Right ventricle myocardium inferior (tissue), 1 donor: ENCODE results near the gene CHST8. TPM values are rescaled to one million over a fixed set of nuclear protein-coding genes. Genes with fewer than 3 reads are reported as not detected.
"Not testable (repeated sequence)": the region's sequence is repeated elsewhere in the genome, so short reads cannot be mapped to it uniquely, and the experiment has no call there.

Experiments used
- ATAC-seq: fragments of 200-7000 bp; cut with Tn5 transposase; one replicate; pipeline ENCODE4 v1.9.1; 2020; ENCODE audit warnings: mild to moderate bottlenecking, moderate library complexity
- DNase-seq: peaks from one replicate; pipeline ENCODE4 v3.0.0; 2021; ENCODE audit errors: missing footprints
- intact Hi-C: fragments of 100-400 bp; cut with DNase I; formaldehyde crosslinking; loops from one replicate; pipeline ENCODE4 v1.11.0; 2022
- total RNA-seq: library from RNA; stranded (reverse); fragmentation: NEBNext Ultra II Directional; extraction: Animal tissue kit (Norgen Biotek cat#: 25700); gene quantifications from one replicate; pipeline ENCODE4 v1.2.1, GENCODE V29; 2021
- donor health status: DM: no; HTN: yes; CAD: no; lungs with severe emphysema.

The CHST8 gene
- total RNA-seq, 1 donor from 2014 or later, result 0.27 TPM

DNA sequence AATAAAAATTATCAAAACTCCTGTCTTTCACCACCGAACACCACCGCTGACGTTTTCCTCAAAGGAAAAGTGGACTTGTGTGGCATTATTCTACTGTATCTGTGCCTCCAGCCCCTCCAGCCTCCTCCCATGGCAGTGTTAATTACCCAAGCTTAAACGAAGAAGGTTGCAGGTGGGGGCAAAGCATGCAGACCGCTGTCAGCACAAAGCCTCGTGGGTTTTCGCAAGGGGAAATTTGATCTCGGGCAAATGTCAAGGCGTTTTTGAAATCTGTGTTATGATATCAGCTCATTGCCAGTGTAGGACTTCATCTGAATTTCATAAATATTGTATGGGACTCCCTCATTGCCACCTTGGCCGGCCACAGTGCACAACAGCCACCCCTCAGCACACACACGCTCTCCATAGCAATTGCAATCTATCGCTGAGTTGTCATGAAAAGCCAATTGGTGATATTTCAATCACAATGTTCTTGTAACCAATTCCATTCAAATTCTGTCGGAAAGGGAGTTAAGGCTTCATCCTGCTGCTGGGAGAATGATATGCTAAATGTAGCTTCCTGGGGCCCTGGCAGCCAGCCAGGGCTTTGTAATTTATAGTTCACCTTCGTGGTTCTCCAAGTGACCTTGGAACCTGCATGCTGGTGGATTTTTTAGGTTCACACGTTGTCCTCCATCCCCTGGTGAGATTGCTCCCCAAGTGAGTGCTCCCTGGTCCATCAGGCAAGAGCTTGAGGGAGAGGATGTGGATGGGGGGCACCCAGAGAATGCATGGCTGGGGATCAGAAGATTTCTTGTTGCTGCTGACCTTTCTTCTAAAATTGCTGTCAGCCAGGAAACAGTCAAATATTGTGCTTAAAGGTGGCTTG lies 16.6 kb downstream of the CHST8 start:
- intact Hi-C loops, result no loop called here
- DNase-seq (no peak), ATAC-seq (no peak)

- intact Hi-C loops, result no loop called here
- no peak for ATAC-seq
- no peak for DNase-seq
Measured at GRCh38 chr19:33639035-33639681, 17.4 kb downstream of the CHST8 start.

DNA sequence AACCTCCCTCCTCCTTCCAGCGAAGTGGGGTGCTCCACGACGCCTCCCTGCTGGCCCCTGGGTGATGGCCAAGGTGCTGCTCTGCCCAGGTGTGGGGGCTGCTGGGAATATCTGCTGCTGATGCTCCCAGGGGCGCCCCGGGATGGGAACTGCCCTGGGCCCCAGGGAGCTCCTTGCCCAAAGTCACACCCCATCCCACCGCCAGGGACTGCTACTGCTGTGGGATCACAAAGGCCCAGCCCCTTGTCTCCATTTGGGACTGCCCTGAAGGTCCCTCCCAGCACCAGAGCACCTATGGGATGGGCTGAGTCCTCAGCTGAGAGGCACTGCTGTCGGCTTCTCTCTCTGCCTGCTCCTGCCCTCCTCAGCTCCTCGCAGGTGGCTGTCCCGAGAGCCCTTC lies 19.0 kb downstream of the CHST8 start:
- DNase-seq, result no peak
- intact Hi-C loops, result no loop called here
- ATAC-seq, result no peak

DNA sequence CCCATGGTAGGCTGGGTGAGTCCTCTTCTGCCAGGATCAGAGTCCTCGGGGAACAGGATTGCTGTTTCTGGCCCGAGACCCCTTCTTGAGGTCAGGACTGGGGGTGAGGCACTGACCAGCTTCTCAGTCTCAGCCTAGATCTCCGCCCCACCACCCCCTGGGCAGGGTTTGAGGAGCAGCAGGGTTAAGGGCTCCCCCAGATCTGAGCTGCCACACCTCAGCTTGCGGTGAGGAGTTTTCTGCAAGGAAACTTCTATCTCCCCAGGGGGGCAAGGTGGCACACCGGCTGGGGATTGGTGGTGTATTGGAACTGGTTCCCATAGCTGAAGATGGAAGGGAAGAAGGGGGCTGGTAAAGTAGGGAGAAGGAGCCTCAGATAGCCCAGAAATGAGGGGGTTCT lies 19.5 kb downstream of the CHST8 start:
- ATAC-seq (no peak), DNase-seq (no peak)
- intact Hi-C loops, result no loop called here

- intact Hi-C loops, result no loop called here
- DNase-seq (no peak), ATAC-seq (no peak)
Measured at GRCh38 chr19:33641956-33642498, 20.3 kb downstream of the CHST8 start.

DNA sequence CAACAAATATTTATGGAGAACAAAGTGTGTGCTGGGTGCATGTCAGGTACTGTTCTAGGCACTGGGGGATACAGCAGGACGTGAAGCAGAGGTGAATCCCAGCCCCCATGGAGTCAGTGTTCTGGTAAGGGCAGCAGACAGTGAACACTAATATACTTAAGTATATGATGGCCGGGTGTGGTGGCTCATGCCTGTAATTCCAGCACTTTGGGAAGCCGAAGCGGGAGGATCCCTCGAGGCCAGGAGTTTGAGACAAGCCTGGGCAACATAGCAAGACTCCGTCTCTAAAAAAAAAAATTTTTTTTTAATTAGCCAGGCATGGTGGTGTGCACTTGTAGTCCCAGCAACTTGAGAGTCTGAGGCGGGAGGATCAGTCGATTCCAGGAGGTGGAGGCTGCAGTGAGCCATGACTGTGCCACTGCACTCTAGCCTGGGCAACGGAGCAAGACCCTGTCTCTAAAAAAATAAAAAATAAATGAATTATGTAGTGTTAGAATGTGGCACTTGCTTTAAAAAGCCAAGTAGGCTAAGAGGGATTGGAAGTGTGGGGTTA lies 22.6 kb downstream of the CHST8 start:
- no peak for DNase-seq
- intact Hi-C loops, result no loop called here
- ATAC-seq, result no peak

DNA sequence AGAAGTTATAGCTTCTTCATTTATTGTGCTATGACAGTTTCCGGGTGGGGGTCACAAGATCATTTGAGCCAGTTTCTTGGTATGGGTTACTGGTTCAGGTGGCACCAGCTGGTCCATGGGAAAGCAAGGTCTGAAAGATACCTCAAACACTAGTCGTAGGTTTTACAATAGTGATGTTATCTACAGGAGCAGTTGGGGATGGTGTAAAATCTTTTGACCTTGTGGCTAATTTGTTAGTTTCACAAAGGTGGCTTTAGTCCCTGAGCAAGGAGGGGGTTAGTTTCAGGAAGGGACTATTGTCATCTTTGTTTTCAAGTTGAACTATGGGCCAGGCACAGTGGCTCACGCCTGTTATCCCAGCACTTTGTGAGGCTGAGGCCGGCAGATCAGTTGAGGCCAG lies 24.6 kb downstream of the CHST8 start:
- intact Hi-C loops, result no loop called here
- DNase-seq, result no peak
- no peak for ATAC-seq

GRCh38 chr19:33647146-33647545 lies 25.4 kb downstream of the CHST8 start:
- DNase-seq, result no peak
- intact Hi-C loops, result no loop called here
- no peak for ATAC-seq

DNA sequence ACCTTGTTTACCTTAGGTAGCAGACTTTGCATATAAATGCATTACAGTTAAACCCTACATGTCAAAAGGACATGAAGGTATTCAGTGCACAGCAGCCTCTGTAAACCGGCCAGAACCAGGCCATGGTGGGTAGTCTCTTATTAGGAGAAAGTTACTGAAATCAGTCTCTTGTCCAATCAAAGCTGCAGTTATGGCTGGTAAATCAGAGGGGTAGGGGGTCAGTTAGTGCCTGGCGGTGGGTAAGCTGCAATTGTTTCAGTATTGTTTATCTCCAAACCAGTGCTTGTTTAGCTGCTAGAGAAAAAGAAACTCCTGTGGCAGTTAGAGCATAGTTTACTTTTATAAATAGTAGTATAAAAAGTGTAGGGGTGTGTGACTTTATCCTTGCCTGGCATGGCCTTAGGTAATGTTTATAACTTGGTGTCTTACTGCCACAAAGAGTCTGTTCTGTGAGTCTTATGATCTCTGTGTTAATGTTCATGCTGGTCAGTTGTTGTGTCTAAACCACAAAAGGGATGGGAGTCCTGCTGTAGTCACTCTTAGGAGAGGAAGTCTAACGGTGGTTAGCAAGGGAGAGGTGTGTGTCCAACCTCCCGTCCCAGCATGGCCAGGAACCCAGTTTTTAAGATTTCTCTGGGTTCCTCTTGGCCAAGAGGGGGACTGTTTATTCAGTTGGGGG lies 28.0 kb downstream of the CHST8 start:
- intact Hi-C loops, result no loop called here
- DNase-seq, result no peak
- no peak for ATAC-seq

- no peak for DNase-seq
- intact Hi-C loops, result no loop called here
- ATAC-seq, result no peak
Measured at GRCh38 chr19:33653684-33654083, 31.9 kb downstream of the CHST8 start.

GRCh38 chr19:33654840-33655508 lies 33.2 kb downstream of the CHST8 start:
- DNase-seq (no peak), ATAC-seq (no peak)
- intact Hi-C loops, result no loop called here

- DNase-seq (no peak), ATAC-seq (no peak)
- intact Hi-C loops, result no loop called here
Measured at GRCh38 chr19:33659835-33660234, 38.1 kb downstream of the CHST8 start.

- DNase-seq, result no peak
- intact Hi-C loops, result no loop called here
- no peak for ATAC-seq
Measured at GRCh38 chr19:33660410-33661124, 38.8 kb downstream of the CHST8 start.

DNA sequence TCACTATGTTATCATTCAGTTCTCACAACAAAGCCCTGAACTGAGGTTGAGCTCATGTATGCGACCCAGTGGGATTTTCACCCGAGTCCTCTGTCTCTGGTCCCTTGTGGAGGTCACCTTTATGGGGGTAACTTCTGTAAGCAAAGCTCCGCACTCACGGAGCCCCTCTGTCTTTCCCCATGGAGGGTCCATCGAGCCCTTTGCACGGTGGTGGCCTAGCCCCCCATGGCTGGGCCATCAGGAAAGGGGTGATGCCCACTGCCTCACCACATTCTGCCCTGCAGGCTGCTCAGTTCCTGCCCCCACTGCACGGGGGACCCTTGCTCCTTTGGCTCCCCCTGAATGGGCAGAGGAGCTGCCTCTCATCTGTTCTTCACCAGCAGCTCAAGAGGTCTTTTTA lies 39.6 kb downstream of the CHST8 start:
- DNase-seq, result no peak
- intact Hi-C loops, result no loop called here
- no peak for ATAC-seq

DNA sequence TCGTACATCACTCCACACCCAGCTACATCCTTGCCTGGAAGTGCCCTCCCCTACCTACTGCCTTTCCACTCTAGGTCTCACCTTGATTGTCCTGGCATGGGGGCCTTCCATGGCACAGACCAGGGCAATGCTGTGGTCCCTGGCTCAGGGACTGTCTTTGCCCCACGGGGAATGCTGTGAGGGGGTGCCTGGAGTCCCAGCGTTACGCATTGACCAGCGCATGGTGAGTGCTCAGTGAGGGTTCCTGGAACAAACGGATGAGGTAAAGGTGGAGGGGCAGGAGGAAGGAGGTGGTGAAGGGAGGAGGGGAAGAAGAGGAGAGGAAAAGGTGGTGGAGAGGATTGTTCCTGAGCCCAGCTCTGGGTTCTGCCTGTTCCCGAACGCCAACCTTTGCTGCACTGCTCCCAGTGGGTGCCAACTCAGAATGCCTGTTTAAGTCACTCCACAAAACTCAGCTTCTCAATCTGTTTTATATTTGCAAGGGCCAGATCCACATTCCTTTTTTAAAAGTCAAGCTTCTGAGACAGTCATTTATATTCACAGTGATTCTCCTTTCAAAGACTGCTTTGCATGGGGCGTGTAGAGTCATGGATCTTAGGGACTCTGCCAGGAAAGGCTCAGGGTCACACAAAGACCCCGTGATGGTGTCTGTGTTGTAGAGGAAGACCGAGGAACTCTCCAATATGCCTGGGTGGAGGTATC lies 40.8 kb downstream of the CHST8 start:
- intact Hi-C loops, result no loop called here

DNA sequence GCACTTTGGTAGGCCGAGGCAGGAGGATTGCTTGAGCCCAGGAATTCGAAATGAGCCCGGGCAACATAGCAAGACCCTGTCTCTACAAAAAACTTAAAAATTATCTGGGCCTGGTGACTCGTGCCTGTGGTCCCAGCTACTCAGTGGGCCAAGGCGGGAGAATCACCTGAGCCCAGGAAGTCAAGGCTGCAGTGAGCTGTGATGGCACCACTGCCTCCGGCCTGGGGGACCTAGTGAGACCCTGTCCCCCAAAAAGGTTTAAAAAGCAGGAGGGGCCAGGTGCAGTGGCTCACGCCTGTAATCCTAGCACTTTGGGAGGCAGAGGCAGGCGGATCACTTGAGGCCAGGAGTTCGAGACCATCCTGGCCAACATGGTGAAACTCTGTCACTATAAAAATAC lies 41.6 kb downstream of the CHST8 start:
- intact Hi-C loops, ATAC-seq, DNase-seq: not testable (repeated sequence)

More for the DNA sequence above, 40.8 kb downstream of the CHST8 start:
- ATAC-seq, result no peak
- no peak for DNase-seq

DNA sequence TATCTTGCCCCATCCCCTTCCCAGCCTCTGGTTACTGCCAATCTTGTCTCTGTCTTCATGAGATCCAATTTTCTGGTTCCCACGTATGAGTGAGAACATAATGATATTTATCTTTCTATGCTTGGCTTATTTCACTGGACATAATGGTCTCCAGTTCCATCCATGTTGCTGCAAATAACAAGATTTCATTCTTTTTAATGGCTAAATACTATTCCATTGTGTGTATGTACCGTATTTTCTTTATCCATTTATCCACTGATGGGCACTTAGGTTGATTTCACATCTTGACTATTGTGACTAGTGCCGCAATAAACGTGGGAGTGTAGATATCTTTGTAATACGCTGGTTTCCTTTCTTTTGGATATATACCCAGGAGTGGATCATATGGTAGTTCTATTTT lies 43.0 kb downstream of the CHST8 start:
- ATAC-seq (no peak), DNase-seq (no peak)
- intact Hi-C loops, result no loop called here
